ENCODE measurements around the gene MEIS2.

- TF ChIP-seq POLR2A (IDR thresholded peaks at IDR 0.05) (no peak), CTCF (IDR thresholded peaks at IDR 0.05) (no peak), POLR2AphosphoS5 (IDR thresholded peaks at IDR 0.05) (no peak)
Observed at GRCh38 chr15:36950371-36950770, 150.0 kb downstream of the MEIS2 start.

Measured in stomach (tissue), 4 donors.